BE2C (cell line): ENCODE data around the gene TAS2R41.

Experiments used
- DNase-seq: peaks from one replicate; pipeline ENCODE4 v3.0.0-alpha.2; 2020
- H3K27me3 ChIP-seq: fragments of 250-450 bp; sonication (Bioruptor Pico); 2 replicates; pipeline ENCODE4 v1.5.1; 2020; ENCODE audit warnings: mild to moderate bottlenecking
- H3K36me3 ChIP-seq: fragments of 250-450 bp; sonication (Bioruptor Pico); 2 replicates; pipeline ENCODE4 v1.5.1; 2020; ENCODE audit warnings: mild to moderate bottlenecking
- H3K4me1 ChIP-seq: fragments of 250-450 bp; sonication (Bioruptor Pico); 2 replicates; pipeline ENCODE4 v1.5.1; 2020
- H3K4me3 ChIP-seq: 2 replicates; pipeline ENCODE4 v1.5.1; 2011; ENCODE audit warnings: low read depth, low read length
- H3K9me3 ChIP-seq: fragments of 250-450 bp; sonication (Bioruptor Pico); 2 replicates; pipeline ENCODE4 v1.5.1; 2020
- TF ChIP-seq, protein P1 (sequence below): IDR thresholded peaks from 2 replicates; pipeline ENCODE4 v1.5.1; 2012; ENCODE audit warnings: mild to moderate bottlenecking, low read depth, low read length

The TAS2R41 gene

DNA sequence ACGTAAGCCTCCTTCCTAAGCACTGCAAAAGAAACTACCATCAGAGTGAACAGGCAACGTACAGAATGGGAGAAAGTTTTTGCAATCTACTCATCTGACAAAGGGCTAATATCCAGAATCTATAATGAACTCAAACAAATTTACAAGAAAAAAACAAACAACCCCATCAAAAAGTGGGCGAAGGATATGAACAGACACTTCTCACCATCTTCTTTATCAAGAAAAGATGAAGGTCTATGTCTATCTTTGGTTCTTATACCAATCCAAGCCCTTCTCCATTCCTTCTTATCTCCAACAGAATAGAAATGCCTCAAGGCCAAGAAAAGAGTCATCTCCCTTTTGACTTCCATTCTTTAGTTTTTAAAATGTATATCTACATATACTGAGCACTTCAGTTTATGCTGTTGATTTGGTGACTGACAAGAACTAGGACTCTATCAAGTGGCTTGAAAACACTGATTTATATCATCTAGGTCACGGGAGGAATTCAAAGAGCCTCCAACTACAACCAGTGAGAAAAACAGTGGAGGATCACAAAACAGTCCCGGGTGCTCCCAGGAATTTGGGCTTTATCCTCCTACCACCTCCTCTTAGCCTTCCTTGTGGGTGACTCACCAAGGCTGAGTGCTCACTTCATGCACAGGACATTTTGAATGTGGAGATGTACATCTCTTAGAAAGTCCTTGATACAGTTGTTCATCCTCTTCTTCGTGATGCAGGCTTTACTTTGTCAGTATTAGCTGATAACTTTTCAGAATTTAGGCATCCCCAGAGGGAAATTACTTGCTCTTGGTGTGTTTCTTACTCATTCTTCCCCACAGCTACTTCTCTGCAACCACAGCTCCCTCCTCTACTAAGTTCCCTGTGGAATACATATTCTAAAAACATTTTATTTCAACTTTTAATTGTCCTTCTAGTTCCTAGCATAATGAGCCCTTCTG lies 15.4 kb downstream of the TAS2R41 start:
- Histone ChIP-seq H3K4me1 (peaks cover 19% of the 10 kb centered on the region), H3K27me3 (no peaks in the 10 kb centered on the region), H3K4me3 (no peak overlapping the region), H3K9me3 (no peaks in the 10 kb centered on the region), H3K36me3 (no peaks in the 10 kb centered on the region)
- no peak for DNase-seq
- TF ChIP-seq, protein P1, sequence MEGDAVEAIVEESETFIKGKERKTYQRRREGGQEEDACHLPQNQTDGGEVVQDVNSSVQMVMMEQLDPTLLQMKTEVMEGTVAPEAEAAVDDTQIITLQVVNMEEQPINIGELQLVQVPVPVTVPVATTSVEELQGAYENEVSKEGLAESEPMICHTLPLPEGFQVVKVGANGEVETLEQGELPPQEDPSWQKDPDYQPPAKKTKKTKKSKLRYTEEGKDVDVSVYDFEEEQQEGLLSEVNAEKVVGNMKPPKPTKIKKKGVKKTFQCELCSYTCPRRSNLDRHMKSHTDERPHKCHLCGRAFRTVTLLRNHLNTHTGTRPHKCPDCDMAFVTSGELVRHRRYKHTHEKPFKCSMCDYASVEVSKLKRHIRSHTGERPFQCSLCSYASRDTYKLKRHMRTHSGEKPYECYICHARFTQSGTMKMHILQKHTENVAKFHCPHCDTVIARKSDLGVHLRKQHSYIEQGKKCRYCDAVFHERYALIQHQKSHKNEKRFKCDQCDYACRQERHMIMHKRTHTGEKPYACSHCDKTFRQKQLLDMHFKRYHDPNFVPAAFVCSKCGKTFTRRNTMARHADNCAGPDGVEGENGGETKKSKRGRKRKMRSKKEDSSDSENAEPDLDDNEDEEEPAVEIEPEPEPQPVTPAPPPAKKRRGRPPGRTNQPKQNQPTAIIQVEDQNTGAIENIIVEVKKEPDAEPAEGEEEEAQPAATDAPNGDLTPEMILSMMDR = no peak

DNA sequence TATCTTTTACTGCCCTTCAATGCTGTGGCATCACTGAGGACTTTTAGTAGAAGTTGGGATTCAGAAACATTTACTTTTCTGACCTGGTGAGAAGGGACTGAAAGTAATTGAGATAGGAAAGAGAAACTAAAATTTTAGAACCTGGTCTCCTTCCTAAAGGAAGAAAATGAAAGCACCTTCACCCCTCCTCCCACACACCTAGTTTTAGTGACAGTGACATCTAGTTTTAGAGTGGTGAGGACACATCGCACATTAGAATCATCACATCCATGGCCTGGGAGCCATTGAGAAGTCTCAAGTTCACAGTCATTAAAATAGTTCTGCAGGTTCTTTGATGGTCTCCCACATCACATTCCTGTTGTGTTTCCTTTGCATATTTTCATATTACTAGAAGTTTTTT lies 16.1 kb downstream of the TAS2R41 start:
- no peaks in the 10 kb centered on the region for H3K27me3 ChIP-seq
- TF ChIP-seq, protein P1 = no peak
- no peak overlapping the region for H3K4me3 ChIP-seq
- DNase-seq = no peak
- H3K36me3 ChIP-seq = no peaks in the 10 kb centered on the region
- H3K4me1 ChIP-seq = peaks cover 19% of the 10 kb centered on the region
- H3K9me3 ChIP-seq = no peaks in the 10 kb centered on the region

DNA sequence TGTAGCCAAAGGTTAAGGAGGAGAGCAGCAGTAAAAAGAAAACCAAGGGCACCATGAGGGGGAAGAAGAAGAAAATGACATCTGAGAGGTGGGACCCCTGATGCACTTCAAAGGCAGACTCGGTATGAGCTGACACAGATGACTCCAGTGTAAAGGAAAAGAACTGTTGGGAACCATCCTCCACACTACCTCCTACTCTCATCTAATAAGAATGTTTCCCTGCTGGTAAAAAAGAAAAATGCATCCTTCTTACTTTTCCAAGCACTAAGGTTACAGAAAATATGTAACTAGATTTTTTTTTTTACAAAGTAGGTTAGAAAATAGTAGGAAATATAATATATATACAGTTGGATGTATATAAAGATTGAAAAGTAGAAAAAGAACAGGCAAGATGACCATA lies 16.9 kb downstream of the TAS2R41 start:
- Histone ChIP-seq H3K9me3 (no peaks in the 10 kb centered on the region), H3K36me3 (no peaks in the 10 kb centered on the region), H3K4me1 (peaks cover 19% of the 10 kb centered on the region), H3K27me3 (no peaks in the 10 kb centered on the region), H3K4me3 (no peak overlapping the region)
- TF ChIP-seq, protein P1 = no peak
- no peak for DNase-seq

DNA sequence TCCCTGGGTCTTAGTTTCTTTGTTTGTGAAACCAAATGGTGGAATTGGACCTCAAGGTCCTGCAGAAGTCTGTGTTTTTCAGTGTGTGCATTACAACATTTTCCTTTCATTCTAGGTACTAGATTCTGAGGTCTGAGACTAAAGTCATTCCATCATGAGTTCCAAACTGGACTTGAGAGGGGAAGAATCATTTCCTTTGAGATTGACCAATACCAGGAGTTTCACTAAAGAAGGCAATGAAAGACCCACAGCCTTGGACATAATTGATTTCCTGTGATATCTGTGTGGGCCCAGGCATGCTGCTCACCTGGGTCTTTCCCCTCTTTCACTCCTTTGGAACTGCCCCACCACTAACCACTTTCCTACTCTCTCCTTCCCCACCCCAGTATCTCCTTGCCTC lies 18.2 kb downstream of the TAS2R41 start:
- no peaks in the 10 kb centered on the region for H3K9me3 ChIP-seq
- H3K4me3 ChIP-seq = no peak overlapping the region
- peaks cover 16% of the 10 kb centered on the region for H3K4me1 ChIP-seq
- no peaks in the 10 kb centered on the region for H3K36me3 ChIP-seq
- no peak for DNase-seq
- TF ChIP-seq, protein P1 = no peak
- H3K27me3 ChIP-seq = no peaks in the 10 kb centered on the region

DNA sequence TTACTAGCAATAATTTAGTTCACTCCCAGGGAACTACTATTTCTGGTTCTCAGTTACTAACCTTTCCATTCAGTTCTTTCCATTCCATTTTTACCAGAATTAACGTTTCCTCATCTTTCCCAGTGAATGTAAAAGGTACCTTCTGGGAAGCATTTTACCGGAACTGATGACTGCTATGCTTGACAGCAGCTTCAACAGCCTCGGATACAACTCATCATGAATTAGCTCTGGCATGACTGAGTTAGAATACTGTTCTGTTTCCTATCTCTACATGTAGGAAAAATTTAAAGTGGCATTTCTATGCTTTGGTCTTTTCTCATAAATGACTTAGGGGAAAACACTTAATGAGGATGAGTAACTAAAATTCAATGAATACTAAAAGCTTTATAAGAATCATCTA lies 18.6 kb downstream of the TAS2R41 start:
- Histone ChIP-seq H3K9me3 (no peaks in the 10 kb centered on the region), H3K4me3 (no peak overlapping the region), H3K27me3 (no peaks in the 10 kb centered on the region), H3K4me1 (peaks cover 12% of the 10 kb centered on the region), H3K36me3 (no peaks in the 10 kb centered on the region)
- no peak for DNase-seq
- TF ChIP-seq, protein P1 = no peak
